ENCODE results near the gene FOLR2. TPM values are rescaled to one million over a fixed set of nuclear protein-coding genes. Genes with fewer than 3 reads are reported as not detected.

FOLR2 gene
- total and polyA plus RNA-seq, 5 donors from 2014 or later, result 0.26 TPM; not detected in 4

- peaks cover 25% of the 10 kb centered on the region for H3K4me1 ChIP-seq (ENCODE audit: control insufficient read depth, insufficient read depth, low read length, poor library complexity, severe bottlenecking)
- ATAC-seq (ENCODE audit: low read depth in 2 of 2) (no peak), DNase-seq (no peak)
- no peak overlapping the region for H3K27ac Mint-ChIP-seq
- H3K4me3 Mint-ChIP-seq, result peak overlapping the region in 2 of 4 donors; percentile 42 to 56
- peaks cover 22% of the 10 kb centered on the region for H3K27me3 ChIP-seq (ENCODE audit: control insufficient read depth, insufficient read depth, low read length)
- no peaks in the 10 kb centered on the region for H3K36me3 Mint-ChIP-seq
- H3K9me3 ChIP-seq (ENCODE audit: control insufficient read depth in 2 of 2, low read length in 2 of 2), result no peaks in the 10 kb centered on the region
- peaks cover 45% of the 10 kb centered on the region for H3K27me3 Mint-ChIP-seq
- H3K4me3 ChIP-seq (ENCODE audit: low read depth, low read length), result no peak overlapping the region
- H3K36me3 ChIP-seq (ENCODE audit: control insufficient read depth, insufficient read depth, low read length), result peaks cover 7% of the 10 kb centered on the region
- peaks cover 5 to 37% (median 19%) of the 10 kb centered on the region in 4 donors for H3K4me1 Mint-ChIP-seq
- H3K9me3 Mint-ChIP-seq, result peaks cover 0 to 3% (median 0%) of the 10 kb centered on the region in 7 donors
- H3K27ac ChIP-seq (ENCODE audit: insufficient read depth, low read length, poor library complexity, severe bottlenecking), result no peak overlapping the region
Observed at GRCh38 chr11:72241291-72241781, 24.7 kb downstream of the FOLR2 start.

GRCh38 chr11:72242141-72242540, 25.5 kb downstream of the FOLR2 start:
- Histone ChIP-seq H3K4me1 (ENCODE audit: control insufficient read depth, insufficient read depth, low read length, poor library complexity, severe bottlenecking) (peaks cover 25% of the 10 kb centered on the region), H3K4me3 (ENCODE audit: low read depth, low read length) (no peak overlapping the region), H3K27ac (ENCODE audit: insufficient read depth, low read length, poor library complexity, severe bottlenecking) (no peak overlapping the region), H3K9me3 (ENCODE audit: control insufficient read depth in 2 of 2, low read length in 2 of 2) (no peaks in the 10 kb centered on the region), H3K36me3 (ENCODE audit: control insufficient read depth, insufficient read depth, low read length) (no peaks in the 10 kb centered on the region), H3K27me3 (ENCODE audit: control insufficient read depth, insufficient read depth, low read length) (peaks cover 30% of the 10 kb centered on the region)
- DNase-seq (no peak), ATAC-seq (ENCODE audit: low read depth in 2 of 2) (no peak)
- peaks cover 5 to 37% (median 19%) of the 10 kb centered on the region in 4 donors for H3K4me1 Mint-ChIP-seq
- H3K4me3 Mint-ChIP-seq, result no peak overlapping the region
- peaks cover 45% of the 10 kb centered on the region for H3K27me3 Mint-ChIP-seq
- peaks cover 0 to 3% (median 0%) of the 10 kb centered on the region in 7 donors for H3K9me3 Mint-ChIP-seq
- no peak overlapping the region for H3K27ac Mint-ChIP-seq
- no peaks in the 10 kb centered on the region for H3K36me3 Mint-ChIP-seq

- Histone ChIP-seq H3K27ac (ENCODE audit: insufficient read depth, low read length, poor library complexity, severe bottlenecking) (no peak overlapping the region), H3K27me3 (ENCODE audit: control insufficient read depth, insufficient read depth, low read length) (peaks cover 33% of the 10 kb centered on the region), H3K36me3 (ENCODE audit: control insufficient read depth, insufficient read depth, low read length) (no peaks in the 10 kb centered on the region), H3K4me3 (ENCODE audit: low read depth, low read length) (no peak overlapping the region), H3K9me3 (ENCODE audit: control insufficient read depth in 2 of 2, low read length in 2 of 2) (no peaks in the 10 kb centered on the region), H3K4me1 (ENCODE audit: control insufficient read depth, insufficient read depth, low read length, poor library complexity, severe bottlenecking) (peaks cover 25% of the 10 kb centered on the region)
- no peak for DNase-seq
- H3K36me3 Mint-ChIP-seq, result no peaks in the 10 kb centered on the region
- H3K4me1 Mint-ChIP-seq, result peaks cover 5 to 37% (median 19%) of the 10 kb centered on the region in 4 donors
- H3K4me3 Mint-ChIP-seq, result peak overlapping the region in 1 of 4 donors; percentile 62
- H3K9me3 Mint-ChIP-seq, result peaks cover 0 to 3% (median 0%) of the 10 kb centered on the region in 7 donors
- ATAC-seq (ENCODE audit: low read depth in 2 of 2), result no peak
- peaks cover 45% of the 10 kb centered on the region for H3K27me3 Mint-ChIP-seq
- no peak overlapping the region for H3K27ac Mint-ChIP-seq
Observed at GRCh38 chr11:72243173-72244059, 26.8 kb downstream of the FOLR2 start.

- H3K36me3 ChIP-seq (ENCODE audit: control insufficient read depth, insufficient read depth, low read length), result no peaks in the 10 kb centered on the region
- peaks cover 40% of the 10 kb centered on the region for H3K27me3 Mint-ChIP-seq
- H3K4me3 ChIP-seq (ENCODE audit: low read depth, low read length), result no peak within 1 kb of the TSS
- H3K27ac Mint-ChIP-seq, result no peak within 1 kb of the TSS
- H3K9me3 ChIP-seq (ENCODE audit: control insufficient read depth in 2 of 2, low read length in 2 of 2), result no peaks in the 10 kb centered on the region
- ATAC-seq (ENCODE audit: low read depth in 2 of 2), result no peak
- peak within 1 kb of the TSS in 2 of 4 donors; percentile 62 to 81 for H3K4me3 Mint-ChIP-seq
- peaks cover 5 to 37% (median 16%) of the 10 kb centered on the region in 4 donors for H3K4me1 Mint-ChIP-seq
- H3K9me3 Mint-ChIP-seq, result peaks cover 0 to 3% (median 0%) of the 10 kb centered on the region in 7 donors
- peaks cover 25% of the 10 kb centered on the region for H3K4me1 ChIP-seq (ENCODE audit: control insufficient read depth, insufficient read depth, low read length, poor library complexity, severe bottlenecking)
- DNase-seq, result no peak
- peaks cover 33% of the 10 kb centered on the region for H3K27me3 ChIP-seq (ENCODE audit: control insufficient read depth, insufficient read depth, low read length)
- no peaks in the 10 kb centered on the region for H3K36me3 Mint-ChIP-seq
- no peak within 1 kb of the TSS for H3K27ac ChIP-seq (ENCODE audit: insufficient read depth, low read length, poor library complexity, severe bottlenecking)
Observed at GRCh38 chr11:72244060-72244360, 27.4 kb downstream of the FOLR2 start, which contains the start of gene PHOX2A. PHOX2A (minus strand) TSS chr11:72244176; CDS start chr11:72244004, 172 bp downstream.

GRCh38 chr11:72244361-72245262, 28.0 kb downstream of the FOLR2 start:
- peaks cover 0 to 3% (median 0%) of the 10 kb centered on the region in 7 donors for H3K9me3 Mint-ChIP-seq
- H3K36me3 Mint-ChIP-seq, result no peaks in the 10 kb centered on the region
- peak overlapping the region in 2 of 4 donors; percentile 46 to 81 for H3K4me3 Mint-ChIP-seq
- DNase-seq (no peak), ATAC-seq (ENCODE audit: low read depth in 2 of 2) (no peak)
- H3K4me3 ChIP-seq (ENCODE audit: low read depth, low read length), result no peak overlapping the region
- no peak overlapping the region for H3K27ac ChIP-seq (ENCODE audit: insufficient read depth, low read length, poor library complexity, severe bottlenecking)
- H3K27me3 ChIP-seq (ENCODE audit: control insufficient read depth, insufficient read depth, low read length), result peaks cover 33% of the 10 kb centered on the region
- H3K4me1 Mint-ChIP-seq, result peaks cover 5 to 34% (median 15%) of the 10 kb centered on the region in 4 donors
- H3K9me3 ChIP-seq (ENCODE audit: control insufficient read depth in 2 of 2, low read length in 2 of 2), result no peaks in the 10 kb centered on the region
- H3K4me1 ChIP-seq (ENCODE audit: control insufficient read depth, insufficient read depth, low read length, poor library complexity, severe bottlenecking), result peaks cover 22% of the 10 kb centered on the region
- H3K27ac Mint-ChIP-seq, result no peak overlapping the region
- H3K36me3 ChIP-seq (ENCODE audit: control insufficient read depth, insufficient read depth, low read length), result no peaks in the 10 kb centered on the region
- H3K27me3 Mint-ChIP-seq, result peaks cover 37% of the 10 kb centered on the region

- H3K36me3 Mint-ChIP-seq, result no peaks in the 10 kb centered on the region
- peaks cover 14% of the 10 kb centered on the region for H3K4me1 ChIP-seq (ENCODE audit: control insufficient read depth, insufficient read depth, low read length, poor library complexity, severe bottlenecking)
- peaks cover 0 to 3% (median 0%) of the 10 kb centered on the region in 7 donors for H3K9me3 Mint-ChIP-seq
- H3K27me3 Mint-ChIP-seq, result peaks cover 37% of the 10 kb centered on the region
- no peak for DNase-seq
- no peaks in the 10 kb centered on the region for H3K9me3 ChIP-seq (ENCODE audit: control insufficient read depth in 2 of 2, low read length in 2 of 2)
- no peak overlapping the region for H3K27ac Mint-ChIP-seq
- no peak for ATAC-seq (ENCODE audit: low read depth in 2 of 2)
- H3K4me3 Mint-ChIP-seq, result no peak overlapping the region
- no peaks in the 10 kb centered on the region for H3K36me3 ChIP-seq (ENCODE audit: control insufficient read depth, insufficient read depth, low read length)
- no peak overlapping the region for H3K27ac ChIP-seq (ENCODE audit: insufficient read depth, low read length, poor library complexity, severe bottlenecking)
- H3K4me1 Mint-ChIP-seq, result peaks cover 3 to 32% (median 13%) of the 10 kb centered on the region in 4 donors
- peaks cover 33% of the 10 kb centered on the region for H3K27me3 ChIP-seq (ENCODE audit: control insufficient read depth, insufficient read depth, low read length)
- no peak overlapping the region for H3K4me3 ChIP-seq (ENCODE audit: low read depth, low read length)
Observed at GRCh38 chr11:72245263-72245816, 28.7 kb downstream of the FOLR2 start.

GRCh38 chr11:72247584-72247983, 31.0 kb downstream of the FOLR2 start:
- Mint-ChIP-seq H3K4me3 (no peak overlapping the region), H3K27ac (no peak overlapping the region), H3K27me3 (peaks cover 27% of the 10 kb centered on the region), H3K4me1 (peaks cover 0 to 14% (median 6%) of the 10 kb centered on the region in 4 donors), H3K9me3 (peaks cover 0 to 2% (median 0%) of the 10 kb centered on the region in 7 donors), H3K36me3 (no peaks in the 10 kb centered on the region)
- Histone ChIP-seq H3K27me3 (ENCODE audit: control insufficient read depth, insufficient read depth, low read length) (peaks cover 25% of the 10 kb centered on the region), H3K36me3 (ENCODE audit: control insufficient read depth, insufficient read depth, low read length) (no peaks in the 10 kb centered on the region), H3K4me3 (ENCODE audit: low read depth, low read length) (no peak overlapping the region), H3K27ac (ENCODE audit: insufficient read depth, low read length, poor library complexity, severe bottlenecking) (no peak overlapping the region), H3K9me3 (ENCODE audit: control insufficient read depth in 2 of 2, low read length in 2 of 2) (no peaks in the 10 kb centered on the region), H3K4me1 (ENCODE audit: control insufficient read depth, insufficient read depth, low read length, poor library complexity, severe bottlenecking) (peaks cover 7% of the 10 kb centered on the region)
- ATAC-seq (ENCODE audit: low read depth in 2 of 2) (no peak), DNase-seq (no peak)
